MM.1S (cell line): Measurements from ENCODE around the gene NUDT2.

Experiments
- DNase-seq: peaks from one replicate; pipeline ENCODE4 v3.0.0-alpha.2; 2015
- H2AFZ ChIP-seq: fragments of 300-600 bp; sonication (generic); 2 replicates; pipeline ENCODE4 v1.6.0; 2016; ENCODE audit warnings: antibody characterized with exemption, low read length
- H3F3A ChIP-seq: fragments of 300-600 bp; sonication (generic); 2 replicates; pipeline ENCODE4 v1.6.1; 2016; ENCODE audit warnings: mild to moderate bottlenecking, antibody characterized with exemption, low read length, moderate library complexity, mixed read lengths; ENCODE audit not compliant: insufficient read depth
- H3K27ac ChIP-seq: fragments of 300-600 bp; sonication (generic); 2 replicates; pipeline ENCODE4 v1.5.1; 2016; ENCODE audit warnings: mild to moderate bottlenecking, low read length
- H3K27me3 ChIP-seq: fragments of 300-600 bp; sonication (generic); replicated peaks from 2 replicates; pipeline ENCODE4 v1.6.0; 2016; ENCODE audit warnings: low read length; ENCODE audit not compliant: insufficient read depth
- H3K36me3 ChIP-seq: fragments of 300-600 bp; sonication (generic); replicated peaks from 2 replicates; pipeline ENCODE4 v1.6.1; 2016; ENCODE audit warnings: mild to moderate bottlenecking, low read length, mixed read lengths; ENCODE audit not compliant: insufficient read depth
- H3K4me1 ChIP-seq: fragments of 300-600 bp; sonication (generic); 2 replicates; pipeline ENCODE4 v1.6.1; 2016; ENCODE audit warnings: low read length, mixed read lengths
- H3K4me2 ChIP-seq: fragments of 300-600 bp; sonication (generic); 2 replicates; pipeline ENCODE4 v1.6.0; 2016; ENCODE audit warnings: low read depth, low read length
- H3K4me3 ChIP-seq: fragments of 300-600 bp; sonication (generic); 2 replicates; pipeline ENCODE4 v1.5.1; 2016; ENCODE audit warnings: low read length, mixed read lengths
- H3K79me2 ChIP-seq: fragments of 300-600 bp; sonication (generic); 2 replicates; pipeline ENCODE4 v1.6.1; 2016; ENCODE audit warnings: mixed run types, low read length, mixed read lengths
- H3K9ac ChIP-seq: fragments of 300-600 bp; sonication (generic); 2 replicates; pipeline ENCODE4 v1.6.1; 2016; ENCODE audit warnings: low read length, mixed read lengths
- H3K9me2 ChIP-seq: fragments of 300-600 bp; sonication (generic); replicated peaks from 2 replicates; pipeline ENCODE4 v1.6.1; 2016; ENCODE audit warnings: mild to moderate bottlenecking, low read length, mixed read lengths; ENCODE audit not compliant: insufficient read depth
- H3K9me3 ChIP-seq: fragments of 300-600 bp; sonication (generic); replicated peaks from 2 replicates; pipeline ENCODE4 v1.6.1; 2016; ENCODE audit warnings: mild to moderate bottlenecking, low read length, mixed read lengths; ENCODE audit not compliant: insufficient read depth
- H4K20me1 ChIP-seq: fragments of 300-600 bp; sonication (generic); 2 replicates; pipeline ENCODE4 v1.6.1; 2016; ENCODE audit warnings: mild to moderate bottlenecking, low read length, moderate library complexity, mixed read lengths; ENCODE audit not compliant: insufficient read depth
- EZH2 ChIP-seq: fragments of 300-600 bp; sonication (generic); optimal IDR thresholded peaks from 2 replicates; pipeline ENCODE3; 2017; ENCODE audit warnings: low read depth, mild to moderate bottlenecking, antibody characterized with exemption, low read length, mixed read lengths
- EZH2phosphoT487 ChIP-seq: fragments of 300-600 bp; sonication (generic); IDR thresholded peaks from 2 replicates; pipeline ENCODE4 v1.6.1; 2018; ENCODE audit warnings: antibody characterized with exemption, low read length
- TF ChIP-seq, protein P1 (sequence below): fragments of 300-600 bp; sonication (generic); IDR thresholded peaks from 2 replicates; pipeline ENCODE4 v1.5.1; 2016; ENCODE audit warnings: antibody characterized with exemption, low read length, mixed read lengths

Gene NUDT2

DNA sequence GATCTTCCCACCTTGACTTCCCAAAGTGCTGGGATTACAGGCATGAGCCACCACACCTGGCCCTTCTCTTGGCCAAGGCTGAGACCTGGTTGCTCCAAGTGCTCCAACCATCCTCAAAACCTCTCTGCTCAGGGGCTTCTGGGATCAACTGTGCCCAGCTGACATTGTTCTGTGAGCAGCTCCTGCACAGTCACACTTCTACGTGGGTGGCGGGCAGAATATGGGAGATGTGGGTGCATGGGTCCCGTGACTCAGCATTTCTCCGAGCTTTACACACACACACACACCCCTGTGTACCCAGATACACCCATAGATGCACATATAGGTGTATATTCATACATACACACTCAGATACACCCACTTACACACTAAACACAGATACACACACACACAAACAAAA lies 57.9 kb downstream of the NUDT2 start:
- Histone ChIP-seq H3F3A (no peaks in the 10 kb centered on the region), H3K4me2 (no peak overlapping the region)
- DNase-seq = no peak

DNA sequence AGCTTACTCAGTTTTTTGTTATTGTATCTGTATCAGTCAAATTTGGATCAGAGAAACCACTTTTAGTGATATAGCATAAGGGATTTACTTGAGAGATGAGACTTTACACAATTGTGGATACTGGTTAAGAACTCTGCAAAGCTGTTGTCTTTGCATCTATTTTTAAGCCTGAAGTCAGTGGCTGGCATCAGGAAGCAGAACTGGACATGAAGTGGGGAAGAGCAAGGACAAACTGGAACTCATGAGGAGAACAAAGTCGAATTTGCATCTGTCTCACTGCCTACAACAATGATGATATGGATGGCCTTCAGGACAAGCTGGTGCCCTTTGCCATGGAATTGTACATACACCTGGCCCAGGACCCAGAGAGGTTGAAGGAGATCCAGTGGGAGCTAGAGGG lies 63.1 kb downstream of the NUDT2 start:
- H3K9ac ChIP-seq = no peak overlapping the region
- no peak for TF ChIP-seq EZH2
- TF ChIP-seq, protein P1, sequence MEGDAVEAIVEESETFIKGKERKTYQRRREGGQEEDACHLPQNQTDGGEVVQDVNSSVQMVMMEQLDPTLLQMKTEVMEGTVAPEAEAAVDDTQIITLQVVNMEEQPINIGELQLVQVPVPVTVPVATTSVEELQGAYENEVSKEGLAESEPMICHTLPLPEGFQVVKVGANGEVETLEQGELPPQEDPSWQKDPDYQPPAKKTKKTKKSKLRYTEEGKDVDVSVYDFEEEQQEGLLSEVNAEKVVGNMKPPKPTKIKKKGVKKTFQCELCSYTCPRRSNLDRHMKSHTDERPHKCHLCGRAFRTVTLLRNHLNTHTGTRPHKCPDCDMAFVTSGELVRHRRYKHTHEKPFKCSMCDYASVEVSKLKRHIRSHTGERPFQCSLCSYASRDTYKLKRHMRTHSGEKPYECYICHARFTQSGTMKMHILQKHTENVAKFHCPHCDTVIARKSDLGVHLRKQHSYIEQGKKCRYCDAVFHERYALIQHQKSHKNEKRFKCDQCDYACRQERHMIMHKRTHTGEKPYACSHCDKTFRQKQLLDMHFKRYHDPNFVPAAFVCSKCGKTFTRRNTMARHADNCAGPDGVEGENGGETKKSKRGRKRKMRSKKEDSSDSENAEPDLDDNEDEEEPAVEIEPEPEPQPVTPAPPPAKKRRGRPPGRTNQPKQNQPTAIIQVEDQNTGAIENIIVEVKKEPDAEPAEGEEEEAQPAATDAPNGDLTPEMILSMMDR = no peak
- no peak for TF ChIP-seq EZH2phosphoT487

More for the DNA sequence above, 57.9 kb downstream of the NUDT2 start:
- H3K4me1 ChIP-seq = no peaks in the 10 kb centered on the region
- H2AFZ ChIP-seq = no peak overlapping the region
- H3K79me2 ChIP-seq = no peaks in the 10 kb centered on the region
- H3K27me3 ChIP-seq = no peaks in the 10 kb centered on the region
- no peak overlapping the region for H3K27ac ChIP-seq
- no peaks in the 10 kb centered on the region for H4K20me1 ChIP-seq
- no peak for TF ChIP-seq EZH2phosphoT487
- TF ChIP-seq, protein P1 = no peak
- TF ChIP-seq EZH2 = no peak
- no peak overlapping the region for H3K9ac ChIP-seq
- H3K36me3 ChIP-seq = no peaks in the 10 kb centered on the region
- no peaks in the 10 kb centered on the region for H3K9me3 ChIP-seq
- no peaks in the 10 kb centered on the region for H3K9me2 ChIP-seq
- no peak overlapping the region for H3K4me3 ChIP-seq

More for the DNA sequence above, 63.1 kb downstream of the NUDT2 start:
- H3K27me3 ChIP-seq = no peaks in the 10 kb centered on the region
- H3F3A ChIP-seq = no peaks in the 10 kb centered on the region; the same call in 1 of the 2 replicates
- H3K27ac ChIP-seq = no peak overlapping the region
- no peak overlapping the region for H2AFZ ChIP-seq
- no peaks in the 10 kb centered on the region for H4K20me1 ChIP-seq
- DNase-seq = no peak
- H3K4me2 ChIP-seq = no peak overlapping the region
- H3K4me1 ChIP-seq = no peaks in the 10 kb centered on the region
- H3K9me3 ChIP-seq = no peaks in the 10 kb centered on the region
- H3K79me2 ChIP-seq = no peaks in the 10 kb centered on the region
- no peaks in the 10 kb centered on the region for H3K36me3 ChIP-seq
- H3K9me2 ChIP-seq = no peaks in the 10 kb centered on the region
- H3K4me3 ChIP-seq = no peak overlapping the region
